CD4-positive, alpha-beta T cell treated with Interleukin-17A for 4 hours (primary cell): Measurements from ENCODE around the gene CD160.
"Not testable (repeated sequence)": the region's sequence is repeated elsewhere in the genome, so short reads cannot be mapped to it uniquely, and the experiment has no call there.

Experiments
- DNase-seq: peaks from one replicate; pipeline ENCODE4 v3.0.0-alpha.2; 2020; ENCODE audit warnings: mixed read lengths

Gene CD160

DNA sequence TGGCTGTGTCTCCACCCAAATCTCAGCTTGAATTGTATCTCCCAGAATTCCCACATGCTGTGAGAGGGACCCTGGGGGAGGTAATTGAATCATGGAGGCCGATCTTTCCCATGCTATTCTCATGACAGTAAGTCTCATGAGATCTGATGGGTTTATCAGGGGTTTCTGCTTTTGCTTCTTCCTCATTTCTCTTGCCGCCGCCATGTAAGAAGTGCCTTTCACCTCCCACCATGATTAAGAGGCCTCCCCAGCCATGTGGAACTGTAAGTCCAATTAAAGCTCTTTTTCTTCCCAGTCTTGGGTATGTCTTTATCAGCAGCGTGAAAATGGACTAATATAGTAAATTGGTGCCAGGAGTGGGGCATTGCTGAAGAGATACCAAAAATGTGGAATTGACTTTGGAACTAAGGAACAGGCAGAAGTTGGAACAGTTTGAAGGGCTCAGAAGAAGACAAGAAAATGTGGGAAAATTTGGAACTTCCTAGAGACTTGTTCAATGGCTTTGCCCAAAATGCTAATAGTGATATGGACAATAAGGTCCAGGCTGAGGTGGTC is 41.2 kb downstream of the CD160 start:
- DNase-seq, result not testable (repeated sequence)

DNA sequence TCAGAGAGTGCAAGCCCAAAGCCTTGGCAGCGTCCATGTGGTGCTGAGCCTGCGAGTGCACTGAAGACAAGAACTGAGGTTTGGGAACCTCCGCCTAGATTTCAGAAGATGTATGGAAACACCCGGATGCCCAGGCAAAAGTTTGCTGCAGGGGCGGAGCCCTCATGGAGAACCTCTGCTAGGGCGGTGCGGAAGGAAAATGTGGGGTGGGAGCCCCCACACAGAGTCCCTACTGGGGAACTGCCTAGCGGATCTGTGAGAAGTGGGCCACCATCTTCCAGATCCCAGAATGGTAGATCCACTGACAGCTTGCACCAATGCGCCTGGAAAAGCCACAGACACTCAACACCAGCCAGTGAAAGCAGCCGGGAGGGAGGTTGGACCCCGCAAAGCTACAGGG is 42.2 kb downstream of the CD160 start:
- not testable (repeated sequence) for DNase-seq

DNA sequence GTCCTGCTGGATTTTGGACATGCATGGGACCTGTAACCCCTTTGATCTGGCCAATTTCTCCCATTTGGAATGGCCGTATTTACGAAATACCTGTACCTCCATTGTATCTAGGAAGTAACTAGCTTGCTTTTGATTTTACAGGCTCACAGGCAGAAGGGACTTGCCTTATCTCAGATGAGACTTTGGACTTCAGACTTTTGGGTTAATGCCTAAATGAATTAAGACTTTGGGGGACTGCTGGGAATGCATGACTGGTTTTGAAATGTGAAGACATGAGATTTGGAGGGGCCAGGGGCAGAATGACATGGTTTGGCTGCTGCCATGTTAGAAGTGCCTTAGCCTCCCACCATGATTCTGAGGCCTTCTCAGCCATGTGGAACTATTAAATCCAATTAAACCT is 42.7 kb downstream of the CD160 start:
- DNase-seq, result not testable (repeated sequence)

DNA sequence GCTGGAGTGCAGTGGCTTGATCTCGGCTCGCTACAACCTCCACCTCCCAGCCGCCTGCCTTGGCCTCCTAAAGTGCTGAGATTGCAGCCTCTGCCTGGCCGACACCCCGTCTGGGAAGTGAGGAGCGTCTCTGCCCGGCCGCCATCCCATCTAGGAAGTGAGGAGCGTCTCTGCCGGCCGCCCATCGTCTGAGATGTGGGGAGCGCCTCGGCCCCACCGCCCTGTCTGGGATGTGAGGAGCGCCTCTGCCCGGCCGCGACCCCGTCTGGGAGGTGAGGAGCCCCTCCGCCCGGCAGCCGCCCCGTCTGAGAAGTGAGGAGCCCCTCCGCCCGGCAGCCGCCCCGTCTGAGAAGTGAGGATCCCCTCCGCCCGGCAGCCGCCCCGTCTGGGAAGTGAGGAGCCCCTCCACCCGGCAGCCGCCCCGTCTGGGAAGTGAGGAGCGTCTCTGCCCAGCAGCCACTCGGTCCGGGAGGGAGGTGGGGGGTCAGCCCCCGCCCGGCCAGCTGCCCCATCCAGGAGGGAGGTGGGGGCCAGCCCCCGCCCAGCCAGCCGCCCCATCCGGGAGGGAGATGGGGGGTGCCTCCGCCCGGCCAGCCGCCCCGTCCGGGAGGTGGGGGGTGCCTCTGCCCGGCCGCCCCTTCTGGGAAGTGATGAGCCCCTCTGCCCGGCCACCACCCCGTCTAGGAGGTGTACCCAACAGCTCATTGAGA is 45.1 kb downstream of the CD160 start:
- DNase-seq, result not testable (repeated sequence)

DNA sequence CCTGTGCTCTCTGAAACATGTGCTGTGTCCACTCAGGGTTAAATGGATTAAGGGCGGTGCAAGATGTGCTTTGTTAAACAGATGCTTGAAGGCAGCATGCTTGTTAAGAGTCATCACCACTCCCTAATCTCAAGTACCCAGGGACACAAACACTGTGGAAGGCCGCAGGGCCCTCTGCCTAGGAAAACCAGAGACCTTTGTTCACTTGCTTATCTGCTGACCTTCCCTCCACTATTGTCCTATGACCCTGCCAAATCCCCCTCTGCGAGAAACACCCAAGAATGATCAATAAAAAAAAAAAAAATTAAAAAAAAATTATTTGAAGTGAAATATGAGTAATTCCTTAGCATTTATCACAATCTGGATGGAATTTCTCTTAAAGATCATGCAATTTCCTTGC is 45.8 kb downstream of the CD160 start:
- not testable (repeated sequence) for DNase-seq

DNA sequence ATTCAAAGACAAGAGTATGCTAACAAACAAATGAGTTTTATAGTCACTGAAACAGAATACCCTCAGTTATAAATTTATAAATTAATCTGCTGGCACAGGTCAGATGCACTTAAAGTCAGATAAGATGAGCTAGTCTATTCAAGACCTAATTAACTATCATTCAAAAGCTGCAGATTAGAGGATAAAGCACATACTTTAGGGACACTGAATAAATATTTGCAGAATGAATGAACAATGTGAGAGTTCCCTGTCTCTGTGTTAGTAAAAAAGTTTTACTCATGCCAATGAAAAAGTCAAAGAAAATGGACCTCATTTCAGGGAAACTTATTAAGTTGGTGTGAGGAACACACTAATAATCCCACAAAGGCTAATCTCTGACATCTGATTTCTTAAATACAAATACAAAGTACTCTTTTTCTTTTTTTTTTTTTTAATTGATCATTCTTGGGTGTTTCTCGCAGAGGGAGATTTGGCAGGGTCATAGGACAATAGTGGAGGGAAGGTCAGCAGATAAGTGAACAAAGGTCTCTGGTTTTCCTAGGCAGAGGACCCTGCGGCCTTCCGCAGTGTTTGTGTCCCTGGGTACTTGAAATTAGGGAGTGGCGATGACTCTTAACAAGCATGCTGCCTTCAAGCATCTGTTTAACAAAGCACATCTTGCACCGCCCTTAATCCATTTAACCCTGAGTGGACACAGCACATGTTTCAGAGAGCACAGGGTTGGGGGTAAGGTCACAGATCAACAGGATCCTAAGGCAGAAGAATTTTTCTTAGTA is 46.5 kb downstream of the CD160 start:
- DNase-seq, result not testable (repeated sequence)

DNA sequence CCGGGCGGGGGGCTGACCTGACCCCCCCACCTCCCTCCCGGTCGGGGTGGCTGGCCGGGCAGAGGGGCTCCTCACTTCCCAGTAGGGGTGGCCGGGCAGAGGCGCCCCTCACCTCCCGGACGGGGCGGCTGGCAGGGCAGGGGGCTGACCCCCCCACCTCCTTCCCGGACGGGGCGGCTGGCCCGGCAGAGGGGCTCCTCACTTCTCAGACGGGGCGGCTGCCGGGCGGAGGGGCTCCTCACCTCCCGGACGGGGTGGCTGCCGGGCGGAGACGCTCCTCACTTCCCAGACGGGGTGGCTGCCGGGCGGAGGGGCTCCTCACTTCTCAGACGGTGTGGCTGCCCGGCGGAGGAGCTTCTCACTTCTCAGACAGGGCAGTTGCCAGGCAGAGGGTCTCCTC is 47.6 kb downstream of the CD160 start:
- not testable (repeated sequence) for DNase-seq

DNA sequence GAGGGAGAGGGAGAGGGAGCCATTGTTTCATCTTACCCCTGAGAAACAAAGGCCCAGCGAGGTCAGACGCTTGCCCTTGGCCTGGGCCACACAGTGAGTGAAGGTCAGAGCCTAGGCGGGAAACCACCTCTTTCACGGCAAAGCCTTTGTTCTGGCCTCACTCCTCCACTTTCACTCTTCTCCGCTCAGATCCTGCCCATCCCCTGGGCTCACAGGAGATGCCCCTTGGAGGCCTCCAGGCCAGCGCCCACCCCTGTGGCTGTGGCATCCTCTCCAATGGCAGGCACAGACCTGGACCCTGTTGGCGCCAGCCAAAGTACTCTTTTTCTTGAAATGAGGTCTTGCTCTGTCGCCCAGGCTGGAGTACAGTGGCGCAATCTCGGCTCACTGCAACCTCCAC is 48.7 kb downstream of the CD160 start:
- not testable (repeated sequence) for DNase-seq

DNA sequence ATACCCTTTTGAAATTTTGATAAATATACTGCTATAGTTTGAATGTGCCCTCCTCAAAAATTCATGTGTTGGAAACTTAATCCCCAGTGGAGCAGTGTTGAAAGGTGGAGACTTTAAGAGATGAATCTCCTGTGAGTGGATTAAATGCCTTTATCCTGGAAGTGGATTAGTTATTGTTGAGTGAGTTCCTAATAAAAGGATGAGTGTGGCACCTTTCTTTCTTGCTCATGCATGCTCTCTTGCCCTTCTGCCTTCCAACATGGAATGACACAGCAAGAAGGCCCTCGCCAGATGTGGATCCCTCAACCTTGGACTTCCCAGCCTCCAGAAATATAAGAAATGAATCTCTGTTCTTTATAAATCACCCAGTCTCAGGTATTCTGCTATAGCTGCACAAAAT is 51.8 kb downstream of the CD160 start:
- DNase-seq, result no peak

DNA sequence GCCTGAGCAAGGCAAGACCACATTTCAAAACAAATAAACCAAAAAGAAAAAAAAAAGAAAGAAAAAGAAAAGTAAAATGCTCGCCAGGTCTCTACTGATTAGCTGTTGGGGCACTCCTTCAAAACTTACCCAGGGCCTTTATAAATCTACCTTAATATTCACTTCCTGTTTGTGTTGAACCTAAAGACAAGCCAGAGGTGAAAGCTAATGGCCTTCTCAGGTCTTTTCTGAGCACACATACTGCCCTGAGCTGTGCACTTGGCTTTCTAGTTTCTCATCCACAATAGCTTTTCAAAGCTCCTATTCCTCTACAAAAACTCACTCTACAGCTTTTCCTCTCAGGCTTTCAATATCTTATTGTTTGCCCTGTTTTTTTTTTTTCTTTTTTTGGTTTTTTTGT is 54.1 kb downstream of the CD160 start:
- DNase-seq, result no peak

DNA sequence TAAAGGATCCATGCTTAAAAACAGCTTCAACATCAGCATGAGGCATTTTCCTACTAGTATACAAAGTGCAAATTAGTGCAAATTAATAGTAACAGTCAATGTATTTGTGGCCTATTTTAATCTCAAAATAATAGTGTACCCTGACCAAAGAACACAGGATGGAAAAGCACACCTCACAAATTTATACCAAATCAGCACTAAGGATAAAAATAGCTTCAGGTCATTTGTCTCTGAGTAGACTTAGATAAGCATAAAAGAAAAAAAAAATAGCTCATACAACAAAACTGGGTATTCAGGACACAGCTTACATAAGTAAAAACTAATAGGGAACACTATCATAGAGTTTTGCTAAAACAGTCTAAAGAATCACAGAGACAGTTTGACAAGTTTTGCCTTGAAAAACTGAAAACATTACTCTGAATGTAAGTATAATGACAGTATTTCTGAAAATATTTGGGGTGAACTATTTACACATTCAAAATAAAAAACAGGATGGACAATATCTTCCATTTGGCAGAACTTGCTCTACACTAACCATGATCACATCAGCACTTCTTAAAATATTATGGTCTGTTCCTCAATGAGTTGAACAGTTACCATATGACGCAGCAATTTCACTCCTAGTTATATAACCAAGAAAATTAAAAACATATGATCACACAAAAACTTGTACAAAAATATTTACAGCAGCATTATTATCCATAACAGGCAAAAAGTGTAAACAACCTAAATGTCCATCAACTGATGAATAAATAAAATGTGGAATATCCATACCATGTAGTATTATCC is 58.3 kb downstream of the CD160 start:
- DNase-seq, result no peak

DNA sequence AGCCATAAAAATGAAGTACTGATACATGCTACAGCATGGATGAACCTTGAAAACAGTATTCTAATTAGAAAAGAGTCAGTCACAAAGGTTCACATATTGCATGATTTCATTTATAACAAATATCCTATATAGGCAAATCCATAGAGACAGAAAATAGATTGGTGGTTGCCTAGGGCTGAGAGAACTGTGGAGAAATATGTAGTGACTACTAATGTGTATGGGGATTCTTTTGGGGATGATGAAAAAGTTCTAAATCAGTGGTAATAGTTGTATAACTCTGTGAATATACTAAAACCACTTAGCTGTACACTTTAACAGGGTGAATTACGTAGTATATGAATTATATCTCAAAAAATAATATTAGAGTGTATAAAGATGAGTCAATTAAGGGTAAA is 58.8 kb downstream of the CD160 start:
- DNase-seq, result no peak

DNA sequence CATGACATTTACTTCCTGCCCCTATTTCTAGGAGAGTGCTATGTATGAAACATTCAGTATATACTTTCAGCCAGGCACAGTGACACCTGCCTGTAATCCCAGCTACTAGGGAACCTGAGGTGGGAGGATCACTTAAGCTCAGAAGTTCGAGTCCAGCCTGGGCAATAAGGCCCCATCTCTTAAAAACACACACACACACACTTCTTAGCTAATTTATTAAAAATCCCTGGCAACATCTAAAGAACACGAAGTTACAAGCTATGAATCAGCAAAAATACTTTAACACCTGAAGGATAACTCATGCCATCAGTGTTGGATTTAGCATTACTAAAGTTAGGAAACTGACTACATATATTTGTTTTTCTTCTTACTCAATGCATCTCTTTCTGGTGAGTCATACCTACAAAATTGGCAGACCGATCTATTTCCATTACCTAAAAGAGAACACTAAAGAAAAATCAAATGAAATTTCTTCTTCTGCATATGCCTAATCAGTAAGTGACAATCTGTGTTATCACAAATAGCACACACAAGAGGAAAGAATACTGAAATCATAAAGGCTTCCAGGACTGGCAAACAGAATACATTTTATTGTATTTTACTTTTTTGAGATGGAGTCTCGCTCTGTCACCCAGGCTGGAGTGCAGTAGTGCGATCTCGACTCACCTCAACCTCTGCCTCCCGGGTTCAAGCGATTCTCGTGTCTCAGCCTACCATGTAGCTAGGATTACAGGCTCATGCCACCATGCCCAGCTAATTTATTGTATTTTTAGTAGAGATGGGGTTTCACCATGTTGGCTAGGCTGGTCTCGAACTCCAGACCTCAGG is 63.2 kb downstream of the CD160 start:
- DNase-seq, result no peak

DNA sequence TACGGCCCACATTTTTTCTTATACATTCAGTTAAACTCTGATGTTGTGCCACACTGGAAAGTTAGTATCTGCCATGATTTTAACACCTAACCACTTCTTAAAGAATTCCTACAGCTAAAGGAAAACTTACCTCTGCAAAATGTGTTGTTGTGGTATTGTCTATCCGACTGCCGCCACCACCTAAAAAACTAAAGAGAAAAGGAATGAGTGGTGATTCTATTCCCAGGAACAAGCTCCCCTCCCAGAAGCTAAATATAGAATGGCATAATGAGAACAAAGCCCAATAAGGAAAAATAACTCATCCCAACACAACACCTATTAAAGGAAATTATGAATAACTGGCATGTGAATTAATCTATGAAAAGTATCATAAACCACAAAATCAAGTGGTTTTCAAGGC is 65.1 kb downstream of the CD160 start:
- no peak for DNase-seq

DNA sequence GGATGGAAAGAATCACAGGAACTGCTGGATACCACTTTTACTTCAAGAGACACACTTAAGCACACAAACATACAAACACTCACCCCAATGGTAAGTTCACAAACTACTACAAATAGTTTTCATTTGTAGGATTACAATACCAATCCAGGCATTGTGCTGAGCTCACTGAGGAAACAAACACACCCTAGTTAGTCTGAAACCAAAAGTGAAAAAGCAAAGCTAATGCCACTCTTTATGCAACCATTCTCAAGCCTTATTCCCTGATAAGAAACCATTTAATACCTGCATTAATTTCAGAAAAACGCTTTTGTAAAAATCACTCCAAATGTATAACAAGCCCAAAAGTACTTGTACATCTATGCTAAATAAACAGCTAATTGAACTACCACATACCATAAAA is 66.2 kb downstream of the CD160 start:
- no peak for DNase-seq

DNA sequence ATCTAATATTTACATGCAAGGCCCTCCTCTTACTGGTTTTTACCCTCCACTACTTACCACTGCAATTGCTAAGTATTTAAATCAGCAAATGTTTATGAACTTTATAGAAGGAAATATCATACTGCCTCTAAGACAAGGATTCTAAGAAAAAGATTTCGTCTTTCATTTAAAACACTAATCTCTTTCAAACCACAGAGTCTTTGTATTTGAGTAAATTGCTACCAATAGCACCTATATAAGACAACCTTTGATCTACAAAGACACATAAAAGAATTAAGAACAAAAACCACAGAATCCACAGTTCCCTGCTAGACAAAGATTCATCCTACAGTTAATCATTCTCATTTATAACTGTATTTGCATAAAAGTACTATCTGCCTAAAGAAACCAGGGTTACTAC is 67.0 kb downstream of the CD160 start:
- no peak for DNase-seq

DNA sequence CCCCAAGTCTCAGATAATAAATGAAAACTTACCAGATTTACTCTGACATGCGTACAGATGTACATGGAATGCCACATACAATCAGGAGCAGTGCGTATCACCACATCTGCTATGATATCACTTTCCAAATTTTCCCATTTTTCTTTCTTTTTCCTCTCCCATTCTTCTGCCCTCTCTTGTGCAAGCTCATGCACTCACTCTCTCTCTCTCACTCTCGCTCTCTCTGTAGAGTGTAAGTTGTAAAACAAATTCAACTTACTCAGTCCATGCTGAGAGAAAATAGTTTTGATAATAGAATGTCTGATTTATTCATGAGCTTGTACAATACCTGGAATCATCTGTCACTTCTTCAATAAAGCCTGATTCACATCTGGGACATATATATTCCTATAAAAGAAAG is 69.3 kb downstream of the CD160 start:
- DNase-seq, result no peak
